Kidney (tissue), 14 donors: ENCODE measurements around the gene RFC2. TPM values are rescaled to one million over a fixed set of nuclear protein-coding genes. Genes with fewer than 3 reads are reported as not detected.

Source experiments
- DNase-seq, 5 donors: peaks; one replicate each; pipeline ENCODE4 v3.0.0-alpha.2; 2013 to 2020
- FAIRE-seq: peaks from 2 replicates; lab custom pipeline; 2012; peaks lifted over from hg19 to GRCh38; lab: Jason Lieb, UNC
- H3K27ac ChIP-seq, 2 donors: one replicate each; pipeline ENCODE4 v1.7.0; 2013; ENCODE audit warnings: low read depth in 2 of 2, low read length in 2 of 2, inconsistent platforms in 1 of 2
- H3K27me3 ChIP-seq: one replicate; pipeline ENCODE4 v1.7.1; 2013; ENCODE audit warnings: low read length, inconsistent platforms; ENCODE audit not compliant: control insufficient read depth, insufficient read depth
- H3K36me3 ChIP-seq, 3 donors: one replicate each; pipeline versions ENCODE4 v1.7.0 to v1.7.1; 2013; ENCODE audit warnings: low read length in 3 of 3, control low read depth in 1 of 3, inconsistent platforms in 1 of 3; ENCODE audit not compliant: insufficient read depth in 3 of 3, control insufficient read depth in 2 of 3
- H3K4me1 ChIP-seq, 3 donors: one replicate each; pipeline versions ENCODE4 v1.7.0 to v1.7.1; 2013; ENCODE audit warnings: low read length in 3 of 3, inconsistent platforms in 1 of 3, low read depth in 1 of 3; ENCODE audit not compliant: control insufficient read depth in 2 of 3, insufficient read depth in 2 of 3
- H3K4me3 ChIP-seq, 3 donors: one replicate each; pipeline versions ENCODE4 v1.7.0 to v1.8.1; 2013; ENCODE audit warnings: low read length in 3 of 3, control low read depth in 1 of 3, inconsistent platforms in 1 of 3
- H3K9ac ChIP-seq, 3 donors: one replicate each; pipeline versions ENCODE4 v1.7.0 to v1.7.1; 2013; ENCODE audit warnings: low read length in 3 of 3, control low read depth in 1 of 3, inconsistent platforms in 1 of 3
- H3K9me3 ChIP-seq, 3 donors: one replicate each; pipeline versions ENCODE4 v1.7.0 to v1.7.1; 2013; ENCODE audit warnings: low read length in 3 of 3, control low read depth in 1 of 3, inconsistent platforms in 1 of 3; ENCODE audit not compliant: control insufficient read depth in 2 of 3, insufficient read depth in 1 of 3
- intact Hi-C: fragments of 100-400 bp; cut with DNase I; formaldehyde crosslinking; loops from one replicate; pipeline ENCODE4 v1.11.1; 2022
- polyA plus RNA-seq: library from polyadenylated mRNA; stranded (reverse); fragments of 350-450 nt; fragmentation: Illumina TruSeq; extraction: RNeasy Lipid Tissue Mini Kit (QIAGEN cat#74804); gene quantifications from one replicate; pipeline ENCODE4 v1.2.3, GENCODE V29; 2014; ENCODE audit warnings: low read depth, low replicate concordance; ENCODE audit not compliant: insufficient read depth
- total RNA-seq: library from RNA; stranded (reverse); fragmentation: NEBNext Ultra II Directional; extraction: Animal tissue kit (Norgen Biotek cat#: 25700); gene quantifications from one replicate; pipeline ENCODE4 v1.2.1, GENCODE V29; 2021
- TF ChIP-seq, protein P1 (sequence below): IDR thresholded peaks from 3 replicates; pipeline ENCODE4 v1.5.1; 2012; ENCODE audit warnings: mild to moderate bottlenecking, moderate library complexity, borderline replicate concordance; ENCODE audit not compliant: insufficient read depth; ENCODE audit errors: extremely low read depth
- donor health status: control.
- donor health status: control.
- donor health status: control.
- donor health status: control.
- donor health status: control.
- donor health status: DM: yes; HTN: yes; CAD: no.
- donor health status: Normal renal cell carcinoma (clear cell type).

RFC2 gene
- total and polyA plus RNA-seq, 2 donors from 2014 or later, result 16.2 to 21.1 TPM

GRCh38 chr7:74183653-74184450, 70.3 kb downstream of the RFC2 start:
- no peak overlapping the region for H3K4me3 ChIP-seq
- DNase-seq (peak in 1 of 5 donors; percentile 32), FAIRE-seq (no peak)
- no peak overlapping the region for H3K9ac ChIP-seq
- H3K36me3 ChIP-seq, result peaks cover 11 to 18% (median 11%) of the 10 kb centered on the region in 3 donors
- H3K9me3 ChIP-seq, result no peaks in the 10 kb centered on the region
- H3K4me1 ChIP-seq, result peaks cover 0 to 19% (median 17%) of the 10 kb centered on the region in 3 donors
- H3K27ac ChIP-seq, result no peak overlapping the region
- intact Hi-C loops, result no loop called here
- H3K27me3 ChIP-seq, result no peaks in the 10 kb centered on the region
- TF ChIP-seq, protein P1, sequence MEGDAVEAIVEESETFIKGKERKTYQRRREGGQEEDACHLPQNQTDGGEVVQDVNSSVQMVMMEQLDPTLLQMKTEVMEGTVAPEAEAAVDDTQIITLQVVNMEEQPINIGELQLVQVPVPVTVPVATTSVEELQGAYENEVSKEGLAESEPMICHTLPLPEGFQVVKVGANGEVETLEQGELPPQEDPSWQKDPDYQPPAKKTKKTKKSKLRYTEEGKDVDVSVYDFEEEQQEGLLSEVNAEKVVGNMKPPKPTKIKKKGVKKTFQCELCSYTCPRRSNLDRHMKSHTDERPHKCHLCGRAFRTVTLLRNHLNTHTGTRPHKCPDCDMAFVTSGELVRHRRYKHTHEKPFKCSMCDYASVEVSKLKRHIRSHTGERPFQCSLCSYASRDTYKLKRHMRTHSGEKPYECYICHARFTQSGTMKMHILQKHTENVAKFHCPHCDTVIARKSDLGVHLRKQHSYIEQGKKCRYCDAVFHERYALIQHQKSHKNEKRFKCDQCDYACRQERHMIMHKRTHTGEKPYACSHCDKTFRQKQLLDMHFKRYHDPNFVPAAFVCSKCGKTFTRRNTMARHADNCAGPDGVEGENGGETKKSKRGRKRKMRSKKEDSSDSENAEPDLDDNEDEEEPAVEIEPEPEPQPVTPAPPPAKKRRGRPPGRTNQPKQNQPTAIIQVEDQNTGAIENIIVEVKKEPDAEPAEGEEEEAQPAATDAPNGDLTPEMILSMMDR, result no peak

DNA sequence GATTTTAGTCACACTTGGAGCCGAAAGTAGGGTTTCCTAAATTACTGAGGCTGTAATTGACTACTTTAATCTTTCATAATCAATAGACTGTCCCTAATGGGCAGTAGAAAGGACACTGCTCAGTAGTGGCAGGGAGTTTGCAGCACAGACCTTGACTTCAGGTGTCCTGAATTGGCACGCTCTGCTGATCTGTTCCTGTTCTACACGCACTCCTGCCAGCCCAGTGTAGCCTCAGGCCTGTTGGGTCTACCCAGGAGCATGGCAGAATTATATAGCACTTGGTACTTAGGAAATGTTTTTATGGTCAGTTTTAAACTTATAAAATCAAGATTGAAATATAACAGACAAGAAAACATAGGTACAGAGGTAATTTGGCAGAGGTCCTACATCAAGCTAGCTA, 71.1 kb downstream of the RFC2 start:
- Histone ChIP-seq H3K36me3 (peaks cover 4 to 13% (median 5%) of the 10 kb centered on the region in 3 donors), H3K9me3 (no peaks in the 10 kb centered on the region), H3K9ac (no peak overlapping the region), H3K4me1 (peaks cover 0 to 22% (median 20%) of the 10 kb centered on the region in 3 donors), H3K4me3 (no peak overlapping the region), H3K27ac (no peak overlapping the region), H3K27me3 (no peaks in the 10 kb centered on the region)
- peak in 1 of 5 donors; percentile 14 for DNase-seq
- no peak for FAIRE-seq
- TF ChIP-seq, protein P1, result no peak
- intact Hi-C loops, result no loop called here

DNA sequence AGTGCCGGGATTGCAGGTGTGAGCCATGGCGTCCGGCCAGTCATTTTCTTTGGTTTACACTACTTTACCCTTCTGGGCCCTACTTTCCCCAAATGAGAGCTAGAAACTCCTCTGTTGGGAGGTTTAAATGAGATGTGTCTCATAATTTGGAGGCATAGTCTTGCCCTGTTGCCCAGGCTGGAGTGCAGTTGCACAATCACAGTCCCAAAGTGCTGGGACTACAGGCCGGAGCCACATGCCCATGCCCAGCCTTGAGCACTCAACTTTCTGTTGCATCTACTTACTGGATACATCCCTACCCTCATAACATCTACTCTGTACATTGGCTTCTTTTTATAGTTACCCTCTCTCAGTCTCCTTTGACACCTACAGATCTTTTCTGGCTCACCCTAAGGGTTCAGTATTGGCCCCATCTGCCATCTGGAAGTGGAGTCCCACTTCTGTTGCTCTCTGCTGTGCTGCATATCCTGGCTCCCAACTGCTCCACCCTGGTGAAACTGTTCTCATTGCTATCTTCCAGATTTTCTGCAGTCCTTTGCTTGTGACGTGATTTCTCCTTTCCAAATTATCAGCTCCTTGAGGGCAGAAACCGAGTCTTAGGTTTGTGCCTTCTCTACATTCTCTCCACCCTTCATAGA, 71.6 kb downstream of the RFC2 start:
- Histone ChIP-seq H3K27me3 (no peaks in the 10 kb centered on the region), H3K9me3 (no peaks in the 10 kb centered on the region), H3K36me3 (peaks cover under 1 to 7% (median 3%) of the 10 kb centered on the region in 3 donors), H3K9ac (no peak overlapping the region), H3K4me3 (no peak overlapping the region), H3K4me1 (peaks cover 0 to 22% (median 20%) of the 10 kb centered on the region in 3 donors), H3K27ac (no peak overlapping the region)
- intact Hi-C loops, result no loop called here
- no peak for DNase-seq
- FAIRE-seq, result no peak
- TF ChIP-seq, protein P1, result no peak
